GM12878 (cell line): Measurements from ENCODE around the gene BNIPL. TPM values are rescaled to one million over a fixed set of nuclear protein-coding genes. Genes with fewer than 3 reads are reported as not detected.

ENCODE experiments used
- ATAC-seq: fragments of 200-7000 bp; cut with Tn5 transposase; 3 replicates; pipeline ENCODE4 v1.9.1; 2020; ENCODE audit warnings: mild to moderate bottlenecking, moderate library complexity
- BruUV-seq: library from RNA; stranded (reverse); fragments of 400-500 nt; replicated peaks from 2 replicates; lab custom pipeline; 2021; lab: Mats Ljungman, UMichigan
- CTCF ChIA-PET: fragments of 300-600 bp; sonication (Branson Sonifier 250); formaldehyde crosslinking; extraction: SDS; loops from one replicate; lab custom pipeline; 2021; ENCODE audit warnings: inconsistent platforms; lab: Yijun Ruan, JAX
- POLR2A ChIA-PET: fragments of 350-600 bp; formaldehyde crosslinking; extraction: SDS; loops from one replicate; lab custom pipeline; 2021; ENCODE audit warnings: inconsistent platforms; lab: Charles Lee
- RAD21 ChIA-PET: fragments of 300-600 bp; sonication (Branson Sonifier 250); formaldehyde crosslinking; loops from one replicate; lab custom pipeline; 2023; ENCODE audit warnings: antibody characterized with exemption; ENCODE audit not compliant: unreplicated experiment; lab: Charles Lee
- SMC1A ChIA-PET: fragments of 300-600 bp; sonication (Branson Sonifier 250); formaldehyde crosslinking; loops from one replicate; lab custom pipeline; 2023; ENCODE audit not compliant: unreplicated experiment, uncharacterized antibody; lab: Charles Lee
- DNase-seq: peaks from one replicate; pipeline ENCODE4 v3.0.0-alpha.2; 2011; ENCODE audit warnings: low read depth, low spot score
- FAIRE-seq: peaks from 3 replicates; lab custom pipeline; 2011; peaks lifted over from hg19 to GRCh38; lab: Jason Lieb, UNC
- H2AFZ ChIP-seq: 2 replicates; pipeline ENCODE4 v1.6.0; 2011; ENCODE audit warnings: low read depth, low read length, control low read depth; ENCODE audit not compliant: control insufficient read depth
- H3K27ac ChIP-seq: 2 replicates; pipeline ENCODE4 v1.5.1; 2011; ENCODE audit warnings: control low read depth; ENCODE audit not compliant: control insufficient read depth, insufficient read depth
- H3K27me3 ChIP-seq, 2 experiments: replicated peaks in 1 of 2; 2 replicates each; pipeline versions ENCODE4 v1.6.0 to v1.6.1; 2011; ENCODE audit warnings: low read length in 1 of 2; ENCODE audit not compliant: control insufficient read depth in 2 of 2, insufficient read depth in 2 of 2
- H3K36me3 ChIP-seq, 2 experiments: 2 replicates each; pipeline ENCODE4 v1.5.1; 2011; ENCODE audit warnings: low read length in 1 of 2; ENCODE audit not compliant: control insufficient read depth in 2 of 2, insufficient read depth in 2 of 2
- H3K4me1 ChIP-seq: 2 replicates; pipeline ENCODE4 v1.6.1; 2011; ENCODE audit warnings: mild to moderate bottlenecking, low read length, moderate library complexity, mixed read lengths; ENCODE audit not compliant: control insufficient read depth, insufficient read depth
- H3K4me2 ChIP-seq: 2 replicates; pipeline ENCODE4 v1.6.0; 2011; ENCODE audit warnings: control low read depth; ENCODE audit not compliant: control insufficient read depth, insufficient read depth
- H3K4me3 ChIP-seq: fragments of 200-600 bp; sonication (generic); 2 replicates; pipeline ENCODE4 v1.5.1; 2016
- H3K79me2 ChIP-seq: 2 replicates; pipeline ENCODE4 v1.6.0; 2011; ENCODE audit warnings: low read length; ENCODE audit not compliant: control insufficient read depth, insufficient read depth
- H3K9ac ChIP-seq: 2 replicates; pipeline ENCODE4 v1.8.0; 2011; ENCODE audit warnings: low read length, control low read depth, mixed read lengths; ENCODE audit not compliant: control insufficient read depth, insufficient read depth
- H3K9me3 ChIP-seq: replicated peaks from 3 replicates; pipeline ENCODE4 v1.5.1; 2011; ENCODE audit warnings: mild to moderate bottlenecking, low read length; ENCODE audit not compliant: control insufficient read depth, insufficient read depth
- H4K20me1 ChIP-seq: 2 replicates; pipeline ENCODE4 v1.6.0; 2011; ENCODE audit not compliant: control insufficient read depth, insufficient read depth
- HCFC1 ChIP-seq: fragments of 150-350 bp; IDR thresholded peaks from 2 replicates; pipeline ENCODE4 v1.6.1; 2014; ENCODE audit warnings: low read length
- WGBS: methylation state at CpG from one replicate; pipeline ENCODE4 v1.1.6; 2016; ENCODE audit warnings: low lambda C conversion rate; ENCODE audit not compliant: insufficient replicate concordance, insufficient coverage; ENCODE audit errors: missing lambda C conversion rate; 5-methylcytosine and 5-hydroxymethylcytosine counted together
- in situ Hi-C: fragments of 300-500 bp; cut with MboI; formaldehyde crosslinking; loops from 9 replicates; pipeline ENCODE4 v1.14.3; 2018; ENCODE audit warnings: mixed read lengths
- intact Hi-C: fragments of 100-400 bp; cut with micrococcal nuclease; formaldehyde crosslinking; loops from one replicate; pipeline ENCODE4 v1.14.2; 2022; ENCODE audit not compliant: unreplicated experiment
- polyA plus RNA-seq, 11 experiments: library from polyadenylated mRNA; depleted of rRNA in 4 of 11; unstranded in 6 of 11; stranded (reverse) in 5 of 11; fragments of >200 nt; fragmentation: Nextera tagmentation in 4 of 11; fragmentation: Illumina TruSeq in 1 of 11; extraction: Ambion mirVana in 4 of 11; extraction: Trizol in 1 of 11; gene quantifications; 1 replicate in 1 of 11; 2 replicates in 10 of 11; pipeline versions ENCODE4 v1.2.1 to v1.2.3, GENCODE V29; 2011 to 2016; ENCODE audit warnings: inconsistent platforms in 2 of 11, missing spikeins in 2 of 11, low read depth in 1 of 11
- total RNA-seq, 4 experiments: library from RNA; depleted of rRNA in 3 of 4; stranded (reverse); fragments of >200 nt in 3 of 4; fragmentation: Illumina TruSeq in 1 of 4; extraction: Trizol in 1 of 4; gene quantifications; 2 replicates each; pipeline versions ENCODE4 v1.2.1 to v1.2.3, GENCODE V29; 2013 to 2021
- TF ChIP-seq, protein P1 (sequence below): fragments of 450-650 bp; IDR thresholded peaks from 2 replicates; pipeline ENCODE4 v1.6.1; 2017; ENCODE audit warnings: mild to moderate bottlenecking, moderate library complexity

BNIPL gene
- total and polyA plus RNA-seq, 10 of the 15 experiments (the other 5 are each of a cell fraction or from before 2014, with no cell fraction given) = 0.05 to 1.1 (median 0.17) TPM

DNA sequence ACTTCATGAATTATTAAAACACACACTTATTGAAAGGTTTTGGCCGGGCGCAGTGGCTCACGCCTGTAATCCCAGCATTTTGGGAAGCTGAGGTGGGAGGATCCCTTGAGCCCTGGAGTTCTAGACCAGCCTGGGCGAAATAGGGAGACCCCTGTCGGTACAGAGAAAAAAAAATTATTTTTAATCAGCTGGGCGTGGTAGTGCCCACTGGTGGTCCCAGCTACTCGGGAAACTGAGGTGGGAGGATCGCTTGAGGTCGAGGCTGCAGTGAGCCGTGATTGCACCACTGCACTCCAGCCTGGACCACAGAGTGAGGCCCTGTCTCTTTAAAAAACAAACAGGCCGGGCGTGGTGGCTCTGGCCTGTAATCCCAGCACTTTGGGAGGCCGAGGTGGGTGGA, 35.8 kb downstream of the BNIPL start:
- WGBS = 77% methylated on average over 13 of the region's 13 CpGs

More for the DNA sequence above, 35.8 kb downstream of the BNIPL start:
- Histone ChIP-seq H3K9me3 (no peaks in the 10 kb centered on the region), H2AFZ (no peak overlapping the region), H3K4me2 (no peak overlapping the region), H3K27ac (no peak overlapping the region), H3K4me3 (no peak overlapping the region), H4K20me1 (no peaks in the 10 kb centered on the region), H3K4me1 (peaks cover 8% of the 10 kb centered on the region), H3K79me2 (peaks cover 10% of the 10 kb centered on the region), H3K36me3 (no peaks in the 10 kb centered on the region), H3K9ac (no peak overlapping the region), H3K27me3 (no peaks in the 10 kb centered on the region)
- FAIRE-seq (no peak), ATAC-seq (no peak), DNase-seq (no peak)
- ChIA-PET CTCF (interaction anchor here (0.6 to 4.2 kb wide), 8 partner anchors 10 to 1078 kb away, joined by 5 to 26 read pairs (median 9); partner anchors contain the start of genes C1orf56, MLLT11 and TNFAIP8L2), RAD21 (interaction anchor here (2.6 kb wide), 1 partner anchor 84 kb away, joined by 26 read pairs; the partner anchor contains the start of gene TNFAIP8L2), SMC1A (interaction anchor here (1.0 to 3.2 kb wide), 3 partner anchors 11 to 27 kb away, joined by 3 to 22 read pairs (median 9); partner anchors contain the start of gene MLLT11), POLR2A (interaction anchor here (0.6 to 1.5 kb wide), 4 partner anchors 14 to 84 kb away, joined by 3 to 6 read pairs (median 4); partner anchors contain the start of gene TNFAIP8L2)
- intact Hi-C loops = no loop called here
- in situ Hi-C loops = no loop called here
- TF ChIP-seq, protein P1, sequence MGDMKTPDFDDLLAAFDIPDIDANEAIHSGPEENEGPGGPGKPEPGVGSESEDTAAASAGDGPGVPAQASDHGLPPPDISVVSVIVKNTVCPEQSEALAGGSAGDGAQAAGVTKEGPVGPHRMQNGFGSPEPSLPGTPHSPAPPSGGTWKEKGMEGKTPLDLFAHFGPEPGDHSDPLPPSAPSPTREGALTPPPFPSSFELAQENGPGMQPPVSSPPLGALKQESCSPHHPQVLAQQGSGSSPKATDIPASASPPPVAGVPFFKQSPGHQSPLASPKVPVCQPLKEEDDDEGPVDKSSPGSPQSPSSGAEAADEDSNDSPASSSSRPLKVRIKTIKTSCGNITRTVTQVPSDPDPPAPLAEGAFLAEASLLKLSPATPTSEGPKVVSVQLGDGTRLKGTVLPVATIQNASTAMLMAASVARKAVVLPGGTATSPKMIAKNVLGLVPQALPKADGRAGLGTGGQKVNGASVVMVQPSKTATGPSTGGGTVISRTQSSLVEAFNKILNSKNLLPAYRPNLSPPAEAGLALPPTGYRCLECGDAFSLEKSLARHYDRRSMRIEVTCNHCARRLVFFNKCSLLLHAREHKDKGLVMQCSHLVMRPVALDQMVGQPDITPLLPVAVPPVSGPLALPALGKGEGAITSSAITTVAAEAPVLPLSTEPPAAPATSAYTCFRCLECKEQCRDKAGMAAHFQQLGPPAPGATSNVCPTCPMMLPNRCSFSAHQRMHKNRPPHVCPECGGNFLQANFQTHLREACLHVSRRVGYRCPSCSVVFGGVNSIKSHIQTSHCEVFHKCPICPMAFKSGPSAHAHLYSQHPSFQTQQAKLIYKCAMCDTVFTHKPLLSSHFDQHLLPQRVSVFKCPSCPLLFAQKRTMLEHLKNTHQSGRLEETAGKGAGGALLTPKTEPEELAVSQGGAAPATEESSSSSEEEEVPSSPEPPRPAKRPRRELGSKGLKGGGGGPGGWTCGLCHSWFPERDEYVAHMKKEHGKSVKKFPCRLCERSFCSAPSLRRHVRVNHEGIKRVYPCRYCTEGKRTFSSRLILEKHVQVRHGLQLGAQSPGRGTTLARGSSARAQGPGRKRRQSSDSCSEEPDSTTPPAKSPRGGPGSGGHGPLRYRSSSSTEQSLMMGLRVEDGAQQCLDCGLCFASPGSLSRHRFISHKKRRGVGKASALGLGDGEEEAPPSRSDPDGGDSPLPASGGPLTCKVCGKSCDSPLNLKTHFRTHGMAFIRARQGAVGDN = no peak
- no peak for TF ChIP-seq HCFC1
- no TSS peak for BruUV-seq
